Stimulated activated CD4-positive, alpha-beta T cell treated with anti-CD3 and anti-CD28 coated beads, Interleukin-1b, Interleukin-23, amount 100 ng/mL, for 24 hours (primary cell): ENCODE measurements around the gene TCERG1L.

Experiments
- DNase-seq, 4 experiments: peaks; one replicate each; pipeline ENCODE4 v3.0.0-alpha.2; 2020; ENCODE audit warnings: low read depth in 4 of 4, low spot score in 1 of 4

The TCERG1L gene

GRCh38 chr10:131315344-131315743, 3.8 kb upstream of the TCERG1L start:
- no peak for DNase-seq

GRCh38 chr10:131314799-131315198, 3.3 kb upstream of the TCERG1L start:
- DNase-seq = no peak

- no peak for DNase-seq
These were observed 2.6 kb upstream of the TCERG1L start for GRCh38 chr10:131314148-131314547.

- DNase-seq = no peak
These were observed 1.9 kb upstream of the TCERG1L start for GRCh38 chr10:131313377-131313776.

GRCh38 chr10:131312478-131312836, 936 bp upstream of the TCERG1L start:
- DNase-seq = no peak

- no peak for DNase-seq
These were observed 190 bp downstream of the TCERG1L start for GRCh38 chr10:131311402-131311660.

- no peak for DNase-seq
These were observed 745 bp downstream of the TCERG1L start for GRCh38 chr10:131310551-131311401.

- DNase-seq = no peak
These were observed 1.4 kb downstream of the TCERG1L start for GRCh38 chr10:131310142-131310541.

- DNase-seq = no peak
These were observed 11.0 kb downstream of the TCERG1L start for GRCh38 chr10:131300508-131300907.

GRCh38 chr10:131290781-131291180, 20.7 kb downstream of the TCERG1L start:
- no peak for DNase-seq

- no peak for DNase-seq
These were observed 22.9 kb downstream of the TCERG1L start for GRCh38 chr10:131288648-131289047.

GRCh38 chr10:131282961-131283360, 28.6 kb downstream of the TCERG1L start:
- DNase-seq = no peak

GRCh38 chr10:131280101-131280500, 31.4 kb downstream of the TCERG1L start:
- DNase-seq = no peak

- DNase-seq = no peak
These were observed 32.0 kb downstream of the TCERG1L start for GRCh38 chr10:131279516-131279915.

GRCh38 chr10:131277969-131278368, 33.6 kb downstream of the TCERG1L start:
- no peak for DNase-seq

- DNase-seq = no peak
These were observed 34.2 kb downstream of the TCERG1L start for GRCh38 chr10:131277278-131277677.

GRCh38 chr10:131275691-131276090, 35.8 kb downstream of the TCERG1L start:
- no peak for DNase-seq

GRCh38 chr10:131274883-131275282, 36.6 kb downstream of the TCERG1L start:
- DNase-seq = no peak

GRCh38 chr10:131274133-131274880, 37.2 kb downstream of the TCERG1L start:
- no peak for DNase-seq

- DNase-seq = no peak
These were observed 38.0 kb downstream of the TCERG1L start for GRCh38 chr10:131273476-131273875.

GRCh38 chr10:131272897-131273451, 38.5 kb downstream of the TCERG1L start:
- DNase-seq = no peak

GRCh38 chr10:131271966-131272365, 39.6 kb downstream of the TCERG1L start:
- DNase-seq = no peak
